CD1c-positive myeloid dendritic cell (primary cell): ENCODE measurements around the gene S1PR3.

ENCODE experiments used
- DNase-seq: peaks from one replicate; pipeline ENCODE4 v3.0.0-alpha.2; 2016; ENCODE audit errors: extremely low spot score

The S1PR3 gene

GRCh38 chr9:89038382-89039103 is 47.3 kb downstream of the S1PR3 start:
- DNase-seq, result no peak

GRCh38 chr9:89039104-89039465 is 47.8 kb downstream of the S1PR3 start:
- no peak for DNase-seq

- no peak for DNase-seq
Observed at GRCh38 chr9:89039664-89040063, 48.4 kb downstream of the S1PR3 start.

DNA sequence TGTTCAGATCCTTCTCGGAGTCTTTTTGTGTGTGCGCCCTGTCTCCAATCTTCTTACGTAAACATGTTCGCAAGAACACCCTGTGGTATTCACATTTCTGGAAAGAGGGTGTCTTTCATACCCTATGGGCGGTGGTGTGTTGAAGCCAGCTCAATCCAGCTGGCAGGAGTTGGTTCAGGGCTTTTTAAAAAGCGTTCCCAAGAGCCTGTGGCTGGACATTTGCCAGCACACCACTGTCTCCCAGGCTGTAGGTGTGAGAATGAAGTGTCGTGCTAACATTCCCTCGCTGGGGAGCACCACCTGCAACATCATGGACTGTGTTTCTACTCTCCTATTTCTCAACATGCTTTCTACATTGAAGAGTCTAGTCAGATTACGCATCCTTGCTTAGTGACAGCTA is 51.7 kb downstream of the S1PR3 start:
- no peak for DNase-seq

- DNase-seq, result no peak
Observed at GRCh38 chr9:89044104-89044503, 52.8 kb downstream of the S1PR3 start.

- no peak for DNase-seq
Observed at GRCh38 chr9:89044881-89045280, 53.6 kb downstream of the S1PR3 start.

DNA sequence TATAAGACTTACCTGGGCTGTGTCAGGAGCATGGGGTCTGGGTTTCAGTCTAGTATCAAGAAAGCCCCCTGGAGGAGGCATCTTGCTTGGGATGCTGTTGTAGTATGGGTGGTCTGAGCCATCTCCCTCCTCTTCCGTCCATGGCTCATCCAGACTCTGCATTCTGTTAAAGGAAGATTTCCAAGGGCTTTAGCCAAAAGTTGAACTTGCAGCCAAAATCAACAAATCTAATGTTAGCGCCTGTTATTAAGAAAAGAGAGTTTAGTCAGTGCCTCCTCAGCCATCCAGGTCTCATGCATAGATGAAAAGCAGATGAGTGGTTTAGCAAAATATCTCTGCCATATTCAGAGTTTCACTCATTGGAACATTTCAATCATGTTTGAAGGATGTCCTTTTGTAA is 55.6 kb downstream of the S1PR3 start:
- no peak for DNase-seq

GRCh38 chr9:89047667-89048066 is 56.4 kb downstream of the S1PR3 start:
- no peak for DNase-seq

DNA sequence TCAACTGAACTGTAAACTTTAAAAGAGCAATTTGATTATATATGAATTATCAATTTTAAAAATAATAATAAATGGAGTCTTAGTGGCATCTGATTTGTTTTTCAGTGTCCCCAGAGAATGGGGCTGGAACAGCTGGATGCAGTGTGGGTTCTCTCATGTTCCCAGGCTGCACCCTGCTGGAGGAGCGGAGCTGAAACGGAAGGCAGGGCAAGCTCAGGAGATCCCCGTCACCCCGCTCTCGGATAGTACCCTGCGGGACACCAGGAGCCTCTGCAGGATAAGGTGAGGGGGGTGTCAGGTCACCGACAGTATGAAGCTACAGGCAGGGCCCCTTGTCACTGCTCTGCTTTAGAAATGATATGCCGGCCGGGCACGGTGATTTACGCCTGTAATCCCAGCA is 57.3 kb downstream of the S1PR3 start:
- DNase-seq, result no peak

GRCh38 chr9:89049646-89050045 is 58.4 kb downstream of the S1PR3 start:
- no peak for DNase-seq

GRCh38 chr9:89051421-89052025 is 60.3 kb downstream of the S1PR3 start:
- DNase-seq, result no peak

- no peak for DNase-seq
Observed at GRCh38 chr9:89052470-89053097, 61.3 kb downstream of the S1PR3 start.

- no peak for DNase-seq
Observed at GRCh38 chr9:89053301-89053700, 62.0 kb downstream of the S1PR3 start.
